PC-3 (cell line): ENCODE data around the gene CFAP20DC.

Source experiments
- CTCF ChIP-seq: fragments of 300-600 bp; sonication (generic); conservative IDR thresholded peaks from 2 replicates; pipeline ENCODE4 v1.5.1; 2017; ENCODE audit warnings: antibody characterized with exemption, low read depth, mild to moderate bottlenecking, low read length
- EZH2phosphoT487 ChIP-seq: fragments of 300-600 bp; sonication (generic); IDR thresholded peaks from 2 replicates; pipeline ENCODE4 v1.6.1; 2018; ENCODE audit warnings: mild to moderate bottlenecking, antibody characterized with exemption, low read length, borderline replicate concordance

DNA sequence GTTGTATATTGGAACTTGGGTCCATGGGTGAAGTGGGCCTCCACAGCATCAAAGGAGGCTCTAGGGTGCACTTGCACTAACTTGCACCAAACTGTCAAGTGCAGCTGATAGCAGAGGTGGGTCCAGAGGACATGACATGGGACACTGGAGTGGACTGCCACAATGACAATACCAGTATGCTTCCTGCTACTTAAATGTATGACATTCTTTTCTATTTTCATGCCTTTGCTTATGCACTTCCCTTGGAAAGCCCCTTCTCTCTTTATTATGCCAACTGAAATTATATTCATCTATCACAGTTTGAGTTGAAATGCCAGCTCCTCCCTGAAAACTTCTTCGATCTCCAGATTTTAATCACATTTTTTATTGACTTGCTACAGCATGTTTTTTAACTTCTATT lies 101.8 kb downstream of the CFAP20DC start:
- TF ChIP-seq CTCF = no peak
- no peak for TF ChIP-seq EZH2phosphoT487
